T-helper 1 cell treated with Interleukin-12 subunit alpha and Interleukin-12 subunit beta and Interleukin-4 antibody, amounts not matched to agents 30 μg/mL and 1 μg/mL, for 36 hours (primary cell): ENCODE measurements around the gene EBF4.

ENCODE experiments used
- H3K27ac Mint-ChIP-seq: one replicate; pipeline ENCODE4 v1.8.0; 2021; ENCODE audit warnings: mild to moderate bottlenecking, mixed read lengths
- H3K27me3 Mint-ChIP-seq: one replicate; pipeline ENCODE4 v1.8.0; 2021; ENCODE audit warnings: low read depth, mixed read lengths
- H3K36me3 Mint-ChIP-seq: one replicate; pipeline ENCODE4 v1.8.0; 2021; ENCODE audit warnings: low read depth, mixed read lengths
- H3K4me1 Mint-ChIP-seq: one replicate; pipeline ENCODE4 v1.8.0; 2021; ENCODE audit warnings: low read depth, mixed read lengths
- H3K4me3 Mint-ChIP-seq: one replicate; pipeline ENCODE4 v1.8.0; 2021; ENCODE audit warnings: mild to moderate bottlenecking, moderate library complexity, mixed read lengths
- H3K9me3 Mint-ChIP-seq: one replicate; pipeline ENCODE4 v1.8.0; 2021; ENCODE audit warnings: mixed read lengths

EBF4 gene

GRCh38 chr20:2692036-2692885, at the start of gene EBF4:
Gene EBF4 (plus strand): TSS chr20:2692780. CDS start chr20:2693646, 866 bp downstream.
- Mint-ChIP-seq H3K36me3 (peaks cover 11% of the 10 kb centered on the region), H3K27ac (peak within 1 kb of the TSS; percentile 74), H3K4me1 (peaks cover 33% of the 10 kb centered on the region), H3K4me3 (peak within 1 kb of the TSS; percentile 88), H3K9me3 (no peaks in the 10 kb centered on the region), H3K27me3 (peaks cover 49% of the 10 kb centered on the region)

DNA sequence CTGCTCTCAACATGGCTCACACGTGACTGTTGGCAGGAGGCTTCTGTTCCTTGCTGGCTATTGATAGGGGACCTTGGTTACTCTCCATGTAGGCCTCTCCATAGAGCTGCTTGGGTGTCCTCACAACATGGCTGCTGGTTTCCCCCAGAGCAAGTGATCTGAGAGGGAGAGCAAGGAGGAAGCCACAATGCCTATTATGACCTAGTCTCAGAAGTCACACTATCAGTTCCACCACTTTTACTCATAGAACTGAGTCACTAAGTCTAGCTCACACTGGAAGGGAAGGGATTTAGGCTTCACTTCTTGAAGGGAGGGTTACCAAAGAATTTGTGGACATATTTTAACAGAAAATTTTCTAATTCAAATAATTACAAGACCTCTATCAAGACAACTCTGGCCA, 48.9 kb upstream of the EBF4 start:
- no peak overlapping the region for H3K27ac Mint-ChIP-seq
- no peaks in the 10 kb centered on the region for H3K27me3 Mint-ChIP-seq
- no peaks in the 10 kb centered on the region for H3K9me3 Mint-ChIP-seq
- H3K4me3 Mint-ChIP-seq: no peak overlapping the region
- H3K36me3 Mint-ChIP-seq: peaks cover 2% of the 10 kb centered on the region
- H3K4me1 Mint-ChIP-seq: no peaks in the 10 kb centered on the region

DNA sequence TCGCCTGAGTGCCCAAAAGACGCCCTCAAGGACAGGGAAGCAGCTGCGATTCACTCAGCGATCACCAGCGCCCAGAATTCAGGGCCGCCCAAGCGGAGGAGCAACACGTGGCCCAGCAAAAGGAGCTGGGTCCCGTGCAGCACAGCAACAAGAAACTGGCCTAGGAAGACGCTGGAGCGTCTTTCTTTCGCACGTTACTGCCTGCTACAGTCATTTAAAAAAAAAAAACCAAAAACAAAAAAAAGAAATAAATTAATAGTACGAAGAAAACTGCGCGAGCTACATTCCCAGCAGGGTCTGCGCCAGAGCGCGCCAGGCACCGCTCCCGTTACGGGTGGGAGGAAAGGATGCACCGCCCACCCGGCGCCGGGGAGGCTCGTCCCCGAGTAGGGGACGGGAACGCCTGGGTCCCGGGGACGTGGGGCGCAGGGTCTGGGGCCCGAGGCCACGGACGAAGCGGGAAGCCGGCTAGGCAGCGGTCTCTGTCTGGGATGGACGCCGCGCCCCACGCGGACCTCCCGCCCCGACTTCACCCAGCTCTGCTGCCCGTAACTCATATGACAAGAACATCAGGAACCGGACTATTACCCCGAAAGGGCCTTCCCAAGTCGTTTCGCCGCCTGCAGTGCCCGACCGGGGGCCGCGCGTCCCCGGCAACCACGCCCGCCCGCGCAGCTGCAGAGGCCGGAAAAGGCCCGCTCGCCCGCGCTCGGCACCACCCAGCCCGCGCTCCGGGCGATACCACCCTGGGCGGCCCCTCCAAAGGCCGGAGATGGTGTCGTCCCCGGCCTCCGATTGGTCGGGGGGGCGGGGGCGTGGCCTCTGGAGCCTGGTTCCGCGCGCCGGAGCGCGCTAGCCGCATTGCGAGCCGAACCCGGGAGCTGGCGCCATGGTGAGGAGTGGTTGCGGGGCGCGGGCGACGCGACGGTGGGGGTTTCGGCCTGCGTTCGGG, 40.5 kb upstream of the EBF4 start, which contains the start of gene NOP56:
TSS of gene NOP56 (plus strand) at position 861 of the 952 bp plus-strand sequence. CDS start at position 890, 29 bp downstream.
- Mint-ChIP-seq H3K27me3 (no peaks in the 10 kb centered on the region), H3K36me3 (peaks cover 35% of the 10 kb centered on the region), H3K4me1 (peaks cover 23% of the 10 kb centered on the region), H3K4me3 (peak within 1 kb of the TSS; percentile 90), H3K27ac (peak within 1 kb of the TSS; percentile 87), H3K9me3 (no peaks in the 10 kb centered on the region)

DNA sequence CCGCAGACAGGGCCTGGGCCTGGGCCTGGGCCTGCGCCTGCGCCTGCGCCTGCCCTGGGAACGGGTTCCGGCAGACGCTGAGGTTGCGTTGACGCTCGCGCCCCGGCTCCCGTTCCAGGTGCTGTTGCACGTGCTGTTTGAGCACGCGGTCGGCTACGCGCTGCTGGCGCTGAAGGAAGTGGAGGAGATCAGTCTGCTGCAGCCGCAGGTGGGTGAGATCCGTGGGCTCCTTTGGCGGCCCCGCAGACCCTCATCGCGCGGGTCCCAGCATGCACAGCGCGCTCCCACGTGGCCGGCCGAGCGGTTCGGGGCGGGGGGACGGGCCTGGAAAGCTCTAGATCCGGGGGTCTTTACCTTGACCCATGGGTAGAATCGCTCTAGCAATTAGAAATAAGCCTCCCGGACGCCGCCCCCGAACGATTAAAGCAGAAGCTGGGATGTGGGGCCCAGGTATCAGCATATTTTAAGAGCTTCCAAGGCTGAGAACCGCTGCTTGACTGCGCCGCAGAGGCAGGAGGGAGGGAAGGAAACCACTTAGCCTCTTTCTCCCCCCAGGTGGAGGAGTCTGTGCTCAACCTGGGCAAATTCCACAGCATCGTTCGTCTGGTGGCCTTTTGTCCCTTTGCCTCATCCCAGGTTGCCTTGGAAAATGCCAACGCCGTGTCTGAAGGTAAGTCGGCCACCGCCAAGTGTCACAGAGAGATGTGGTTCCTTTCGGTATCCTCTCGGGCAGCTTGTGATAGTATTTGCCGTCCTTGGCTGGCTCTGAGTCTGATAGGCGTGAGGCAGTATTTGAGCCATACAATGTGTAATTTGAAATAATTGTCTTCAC, 39.6 kb upstream of the EBF4 start:
- Mint-ChIP-seq H3K9me3 (no peaks in the 10 kb centered on the region), H3K27me3 (no peaks in the 10 kb centered on the region), H3K36me3 (peaks cover 44% of the 10 kb centered on the region), H3K4me1 (peaks cover 23% of the 10 kb centered on the region), H3K27ac (peak overlapping the region; percentile 76), H3K4me3 (peak overlapping the region; percentile 90)

GRCh38 chr20:2653556-2654383, 38.8 kb upstream of the EBF4 start:
- Mint-ChIP-seq H3K27ac (peak overlapping the region; percentile 76), H3K36me3 (peaks cover 49% of the 10 kb centered on the region), H3K27me3 (no peaks in the 10 kb centered on the region), H3K4me1 (peaks cover 23% of the 10 kb centered on the region), H3K9me3 (no peaks in the 10 kb centered on the region), H3K4me3 (peak overlapping the region; percentile 90)

GRCh38 chr20:2654384-2654822, 38.2 kb upstream of the EBF4 start:
- H3K4me3 Mint-ChIP-seq: peak overlapping the region; percentile 90
- H3K9me3 Mint-ChIP-seq: no peaks in the 10 kb centered on the region
- H3K36me3 Mint-ChIP-seq: peaks cover 53% of the 10 kb centered on the region
- peak overlapping the region; percentile 75 for H3K27ac Mint-ChIP-seq
- H3K27me3 Mint-ChIP-seq: no peaks in the 10 kb centered on the region
- H3K4me1 Mint-ChIP-seq: peaks cover 23% of the 10 kb centered on the region

DNA sequence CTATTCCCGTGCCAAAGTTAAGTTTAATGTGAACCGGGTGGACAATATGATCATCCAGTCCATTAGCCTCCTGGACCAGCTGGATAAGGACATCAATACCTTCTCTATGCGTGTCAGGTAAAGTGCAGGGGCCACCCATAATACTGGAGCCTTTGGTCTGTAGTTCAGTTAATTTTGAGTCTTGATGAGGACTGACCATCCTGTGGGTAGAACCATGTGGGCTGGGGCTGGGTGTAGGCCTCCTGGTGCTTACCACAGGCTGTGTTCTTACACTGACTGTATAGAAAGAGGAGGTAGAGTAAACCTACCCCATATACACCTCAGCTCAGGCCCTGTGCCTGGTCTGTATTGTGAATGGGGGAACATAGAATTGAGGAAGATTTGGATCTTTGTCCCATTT, 37.7 kb upstream of the EBF4 start:
- Mint-ChIP-seq H3K27ac (peak overlapping the region; percentile 75), H3K27me3 (no peaks in the 10 kb centered on the region), H3K36me3 (peaks cover 56% of the 10 kb centered on the region), H3K4me3 (peak overlapping the region; percentile 90), H3K4me1 (peaks cover 21% of the 10 kb centered on the region), H3K9me3 (no peaks in the 10 kb centered on the region)

DNA sequence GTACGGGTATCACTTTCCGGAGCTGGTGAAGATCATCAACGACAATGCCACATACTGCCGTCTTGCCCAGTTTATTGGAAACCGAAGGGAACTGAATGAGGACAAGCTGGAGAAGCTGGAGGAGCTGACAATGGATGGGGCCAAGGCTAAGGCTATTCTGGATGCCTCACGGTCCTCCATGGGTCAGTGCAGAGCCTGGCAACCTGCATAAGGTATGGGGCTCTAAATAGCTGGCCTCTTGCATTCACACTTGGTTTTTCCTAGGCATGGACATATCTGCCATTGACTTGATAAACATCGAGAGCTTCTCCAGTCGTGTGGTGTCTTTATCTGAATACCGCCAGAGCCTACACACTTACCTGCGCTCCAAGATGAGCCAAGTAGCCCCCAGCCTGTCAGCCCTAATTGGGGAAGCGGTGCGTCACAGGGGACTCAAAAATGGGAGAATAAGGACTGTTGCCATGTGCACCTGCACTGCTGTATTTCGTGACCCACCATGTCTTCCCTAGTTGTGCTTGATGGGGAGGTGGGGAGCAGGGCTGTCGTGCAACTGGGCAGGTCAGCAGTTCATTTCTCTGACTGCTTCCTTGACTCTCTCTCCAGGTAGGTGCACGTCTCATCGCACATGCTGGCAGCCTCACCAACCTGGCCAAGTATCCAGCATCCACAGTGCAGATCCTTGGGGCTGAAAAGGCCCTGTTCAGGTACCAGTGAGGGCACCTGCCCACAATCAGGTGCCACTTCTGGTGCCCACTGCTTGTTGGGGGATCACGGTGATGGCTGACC, 37.1 kb upstream of the EBF4 start:
- Mint-ChIP-seq H3K27ac (no peak overlapping the region), H3K27me3 (no peaks in the 10 kb centered on the region), H3K36me3 (peaks cover 59% of the 10 kb centered on the region), H3K4me1 (peaks cover 18% of the 10 kb centered on the region), H3K9me3 (no peaks in the 10 kb centered on the region), H3K4me3 (peak overlapping the region; percentile 90)

- H3K27ac Mint-ChIP-seq: peak overlapping the region; percentile 22
- peaks cover 65% of the 10 kb centered on the region for H3K36me3 Mint-ChIP-seq
These were observed 36.0 kb upstream of the EBF4 start for GRCh38 chr20:2656471-2657117.

DNA sequence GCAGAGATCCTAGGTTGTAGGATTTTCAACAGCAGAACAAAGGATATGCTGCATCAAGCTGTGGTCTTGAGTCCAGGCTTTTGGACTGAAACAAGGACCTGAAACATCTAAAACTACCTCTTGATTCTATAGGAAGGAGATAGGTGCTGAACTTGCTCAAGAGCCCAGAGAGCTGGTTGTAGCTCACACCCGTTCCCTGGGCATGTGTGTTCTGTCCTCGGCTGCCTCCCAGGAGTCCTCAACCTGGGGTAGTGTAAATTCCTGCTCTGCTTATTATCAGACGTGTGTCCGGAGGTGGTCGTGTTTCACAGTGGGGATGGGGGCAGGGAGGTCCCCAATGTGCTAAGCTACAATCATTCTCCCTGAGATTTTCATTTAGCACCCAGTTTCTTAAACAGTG, 35.3 kb upstream of the EBF4 start:
- Mint-ChIP-seq H3K27ac (no peak overlapping the region), H3K9me3 (no peaks in the 10 kb centered on the region), H3K4me3 (no peak overlapping the region), H3K27me3 (no peaks in the 10 kb centered on the region), H3K4me1 (peaks cover 24% of the 10 kb centered on the region), H3K36me3 (peaks cover 70% of the 10 kb centered on the region)

More at GRCh38 chr20:2656471-2657117, 36.0 kb upstream of the EBF4 start:
- no peak overlapping the region for H3K4me3 Mint-ChIP-seq
- H3K4me1 Mint-ChIP-seq: peaks cover 20% of the 10 kb centered on the region
- H3K9me3 Mint-ChIP-seq: no peaks in the 10 kb centered on the region
- H3K27me3 Mint-ChIP-seq: no peaks in the 10 kb centered on the region

GRCh38 chr20:2657674-2658073, 34.9 kb upstream of the EBF4 start:
- no peak overlapping the region for H3K27ac Mint-ChIP-seq
- H3K4me1 Mint-ChIP-seq: peaks cover 26% of the 10 kb centered on the region
- no peak overlapping the region for H3K4me3 Mint-ChIP-seq
- H3K36me3 Mint-ChIP-seq: peaks cover 71% of the 10 kb centered on the region
- H3K27me3 Mint-ChIP-seq: no peaks in the 10 kb centered on the region
- no peaks in the 10 kb centered on the region for H3K9me3 Mint-ChIP-seq
